Central memory CD8-positive, alpha-beta T cell (primary cell): ENCODE results near the gene TNNI2.

Experiments
- ATAC-seq: fragments of 150-1000 bp; cut with Tn5 transposase; replicated peaks from 2 replicates; pipeline ENCODE4 v1.10.0; 2022; ENCODE audit warnings: mild to moderate bottlenecking, moderate FRiP score, moderate number of reproducible peaks; ENCODE audit not compliant: poor library complexity, severe bottlenecking; ENCODE audit errors: extremely low read depth
- DNase-seq, 2 donors: peaks; one replicate each; pipeline ENCODE4 v3.0.0; 2021; ENCODE audit warnings: low spot score in 2 of 2
- H3K27ac Mint-ChIP-seq: one replicate; pipeline ENCODE4 v1.8.0; 2022; ENCODE audit warnings: low read depth, mild to moderate bottlenecking, moderate library complexity, mixed read lengths
- H3K27me3 Mint-ChIP-seq: one replicate; pipeline ENCODE4 v1.8.0; 2022; ENCODE audit warnings: mixed read lengths
- H3K36me3 Mint-ChIP-seq: one replicate; pipeline ENCODE4 v1.8.0; 2022; ENCODE audit warnings: mild to moderate bottlenecking, moderate library complexity, mixed read lengths; ENCODE audit not compliant: insufficient read depth
- H3K4me1 Mint-ChIP-seq: one replicate; pipeline ENCODE4 v1.8.0; 2022; ENCODE audit warnings: mixed read lengths
- H3K4me3 Mint-ChIP-seq: one replicate; pipeline ENCODE4 v1.8.0; 2022; ENCODE audit warnings: mild to moderate bottlenecking, moderate library complexity, mixed read lengths
- H3K9me3 Mint-ChIP-seq: one replicate; pipeline ENCODE4 v1.8.0; 2022; ENCODE audit warnings: mixed read lengths

TNNI2 gene

DNA sequence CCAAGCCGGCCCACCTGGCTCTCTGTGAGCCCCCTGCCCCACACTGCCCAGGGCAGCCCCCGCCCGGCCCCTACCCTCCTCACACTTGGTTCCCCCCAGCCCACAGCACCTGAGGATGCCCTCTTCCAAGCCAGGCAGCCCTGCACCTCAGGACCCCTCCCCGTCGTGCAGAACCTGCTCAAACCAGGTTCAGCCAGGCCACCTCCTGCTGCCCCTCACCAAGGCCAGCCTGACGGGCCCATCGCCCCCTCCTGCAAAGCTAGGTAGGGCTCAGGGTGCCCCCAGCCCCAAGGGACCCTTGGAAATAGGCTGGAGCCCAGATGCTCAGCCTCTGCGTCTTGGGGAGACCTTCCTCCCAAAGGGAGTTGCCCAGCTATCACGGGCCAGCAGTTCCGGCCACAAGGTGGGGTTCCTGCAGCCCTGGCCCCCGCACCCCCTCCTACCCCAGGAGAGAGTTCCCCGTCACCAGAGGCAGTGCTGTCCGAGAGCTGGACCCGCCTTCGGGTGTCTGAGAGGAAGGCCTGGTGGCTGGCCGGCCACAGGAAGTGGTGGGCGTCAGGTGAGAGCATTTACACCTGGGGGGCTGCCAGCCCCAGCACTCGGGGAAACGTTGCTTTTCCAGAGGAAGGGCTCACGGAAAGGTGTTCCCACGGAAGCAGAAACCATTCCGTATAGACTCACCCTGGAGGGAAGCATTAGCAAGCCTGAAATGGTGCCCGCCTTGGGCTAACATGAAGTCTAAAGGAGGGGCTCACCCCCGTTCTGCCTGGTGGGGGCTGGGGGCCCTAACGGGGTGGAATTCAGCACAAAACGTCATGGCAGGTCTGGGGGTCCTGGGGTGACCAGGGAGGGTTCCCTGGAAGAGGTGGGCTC is 7.2 kb upstream of the TNNI2 start:
- Mint-ChIP-seq H3K4me1 (peaks cover 5% of the 10 kb centered on the region), H3K27me3 (peaks cover 40% of the 10 kb centered on the region), H3K4me3 (no peak overlapping the region), H3K27ac (no peak overlapping the region), H3K36me3 (peaks cover 2% of the 10 kb centered on the region), H3K9me3 (no peaks in the 10 kb centered on the region)
- DNase-seq (no peak), ATAC-seq (no peak)

GRCh38 chr11:1832211-1832919 is 6.4 kb upstream of the TNNI2 start:
- peaks cover 5% of the 10 kb centered on the region for H3K4me1 Mint-ChIP-seq
- H3K9me3 Mint-ChIP-seq: no peaks in the 10 kb centered on the region
- peaks cover 37% of the 10 kb centered on the region for H3K27me3 Mint-ChIP-seq
- ATAC-seq: no peak
- no peak overlapping the region for H3K4me3 Mint-ChIP-seq
- DNase-seq: peak; percentile 40 to 76
- peaks cover 2% of the 10 kb centered on the region for H3K36me3 Mint-ChIP-seq
- H3K27ac Mint-ChIP-seq: no peak overlapping the region

DNA sequence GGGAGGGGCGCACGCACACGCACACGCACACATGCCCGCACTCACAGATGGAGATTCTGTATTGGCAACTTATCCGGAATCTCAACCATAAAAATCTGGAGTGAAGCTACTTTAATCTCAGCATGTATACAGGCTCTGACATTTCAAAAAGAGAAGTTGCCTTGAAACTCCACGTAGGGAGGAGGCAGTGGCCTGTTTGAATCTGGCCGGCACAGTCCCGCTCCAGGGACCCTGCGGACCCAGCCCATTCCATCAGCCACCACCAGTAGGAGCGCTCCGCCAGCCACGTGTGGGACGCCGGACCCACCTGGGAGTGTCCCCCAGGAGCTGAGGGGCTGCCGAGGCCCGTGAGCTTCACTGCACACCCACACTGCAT is 5.9 kb upstream of the TNNI2 start:
- DNase-seq (no peak), ATAC-seq (no peak)
- H3K27ac Mint-ChIP-seq: no peak overlapping the region
- peaks cover 32% of the 10 kb centered on the region for H3K27me3 Mint-ChIP-seq
- H3K4me1 Mint-ChIP-seq: peaks cover 5% of the 10 kb centered on the region
- H3K4me3 Mint-ChIP-seq: no peak overlapping the region
- H3K36me3 Mint-ChIP-seq: peaks cover 2% of the 10 kb centered on the region
- H3K9me3 Mint-ChIP-seq: no peaks in the 10 kb centered on the region

- Mint-ChIP-seq H3K9me3 (no peaks in the 10 kb centered on the region), H3K4me3 (no peak overlapping the region), H3K27me3 (peaks cover 21% of the 10 kb centered on the region), H3K36me3 (peaks cover 2% of the 10 kb centered on the region), H3K4me1 (peaks cover 5% of the 10 kb centered on the region), H3K27ac (no peak overlapping the region)
- no peak for ATAC-seq
- DNase-seq: no peak
Measured at GRCh38 chr11:1834062-1834610, 4.6 kb upstream of the TNNI2 start.

DNA sequence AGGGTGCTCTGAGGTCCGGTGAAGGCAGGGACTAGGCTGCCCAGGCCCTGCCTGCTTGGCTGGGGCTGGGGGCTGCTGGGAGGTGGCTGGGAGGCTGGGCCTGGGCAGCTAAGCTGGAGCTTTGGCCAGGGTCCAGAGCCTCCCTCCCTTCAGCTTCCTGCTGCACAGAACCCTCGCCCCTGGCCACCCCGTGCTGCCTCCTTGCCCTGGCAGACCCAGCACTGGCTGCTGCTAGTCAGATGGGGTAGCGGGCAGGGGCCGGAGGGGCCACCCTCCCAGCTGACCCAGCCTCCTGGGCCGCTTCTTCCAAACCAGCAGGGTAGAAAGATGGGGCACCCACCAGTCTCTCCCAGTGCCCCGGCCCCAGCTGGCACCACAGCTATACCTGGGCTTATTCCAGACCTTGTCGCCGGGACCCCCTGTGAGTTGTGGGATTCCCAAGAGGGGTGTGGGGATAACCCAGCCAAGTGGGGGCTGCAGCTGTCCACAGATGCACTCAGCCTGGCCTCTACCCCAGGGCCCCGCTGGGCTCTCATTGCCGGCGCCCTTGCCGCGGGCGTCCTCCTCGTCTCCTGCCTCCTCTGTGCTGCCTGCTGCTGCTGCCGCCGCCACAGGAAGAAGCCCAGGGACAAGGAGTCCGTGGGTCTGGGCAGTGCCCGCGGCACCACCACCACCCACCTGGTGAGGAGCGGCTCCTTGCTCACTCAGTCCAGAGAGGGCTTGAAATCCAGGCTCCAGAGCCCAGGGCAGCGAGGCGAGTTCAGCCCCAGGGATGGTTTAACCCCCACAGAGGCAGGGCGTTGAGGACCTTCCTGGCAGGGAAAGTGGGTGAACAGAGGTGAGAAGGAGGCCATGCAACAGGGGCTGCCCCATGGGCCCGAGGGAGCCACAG is 3.8 kb upstream of the TNNI2 start, which contains the start of gene SYT8:
Gene SYT8 (plus strand): TSS at position 212 of the 892 bp plus-strand sequence. CDS start 116 bp downstream, at position 328.
- Mint-ChIP-seq H3K9me3 (no peaks in the 10 kb centered on the region), H3K36me3 (peaks cover 2% of the 10 kb centered on the region), H3K4me1 (peaks cover 12% of the 10 kb centered on the region), H3K27me3 (peaks cover 18% of the 10 kb centered on the region), H3K4me3 (no peak within 1 kb of the TSS), H3K27ac (no peak within 1 kb of the TSS)
- ATAC-seq: no peak
- DNase-seq: no peak

GRCh38 chr11:1835671-1836010 is 3.1 kb upstream of the TNNI2 start:
- H3K36me3 Mint-ChIP-seq: peaks cover 2% of the 10 kb centered on the region
- peaks cover 14% of the 10 kb centered on the region for H3K4me1 Mint-ChIP-seq
- no peak overlapping the region for H3K4me3 Mint-ChIP-seq
- peaks cover 18% of the 10 kb centered on the region for H3K27me3 Mint-ChIP-seq
- H3K9me3 Mint-ChIP-seq: no peaks in the 10 kb centered on the region
- DNase-seq (no peak), ATAC-seq (no peak)
- H3K27ac Mint-ChIP-seq: no peak overlapping the region

DNA sequence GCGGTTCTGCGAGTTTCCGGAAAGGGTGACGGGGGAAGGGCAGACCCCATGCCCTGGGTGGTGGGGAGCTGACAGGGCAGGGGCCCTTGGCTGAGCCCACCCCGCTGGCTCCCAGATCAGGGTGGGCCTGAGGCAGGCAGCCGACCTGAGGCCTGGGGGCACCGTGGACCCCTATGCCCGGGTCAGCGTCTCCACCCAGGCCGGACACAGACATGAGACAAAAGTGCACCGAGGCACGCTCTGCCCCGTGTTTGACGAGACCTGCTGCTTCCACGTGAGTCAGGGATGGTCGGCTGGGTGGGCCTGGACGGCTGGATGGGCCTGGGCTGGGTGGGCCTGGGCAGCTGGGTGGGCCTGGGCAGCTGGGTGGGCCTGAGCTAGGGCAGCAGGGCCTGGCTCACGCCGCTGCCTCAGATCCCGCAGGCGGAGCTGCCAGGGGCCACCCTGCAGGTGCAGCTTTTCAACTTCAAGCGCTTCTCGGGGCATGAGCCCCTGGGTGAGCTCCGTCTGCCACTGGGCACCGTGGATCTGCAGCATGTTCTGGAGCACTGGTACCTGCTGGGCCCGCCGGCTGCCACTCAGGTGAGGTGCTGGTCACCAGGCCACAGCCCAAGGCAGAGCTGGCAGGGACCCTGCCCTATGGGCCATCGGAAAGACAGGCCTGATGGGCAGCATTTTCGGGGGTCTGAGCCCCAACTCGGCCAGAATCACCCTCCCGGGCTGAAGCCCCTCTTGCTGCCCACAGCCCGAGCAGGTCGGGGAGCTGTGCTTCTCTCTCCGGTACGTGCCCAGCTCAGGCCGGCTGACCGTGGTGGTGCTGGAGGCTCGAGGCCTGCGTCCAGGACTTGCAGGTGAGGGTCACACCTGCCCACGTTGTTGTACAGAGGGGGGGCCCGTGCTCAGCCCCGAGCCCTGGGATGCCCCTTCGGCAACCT is 2.5 kb upstream of the TNNI2 start:
- no peak for DNase-seq
- no peaks in the 10 kb centered on the region for H3K9me3 Mint-ChIP-seq

DNA sequence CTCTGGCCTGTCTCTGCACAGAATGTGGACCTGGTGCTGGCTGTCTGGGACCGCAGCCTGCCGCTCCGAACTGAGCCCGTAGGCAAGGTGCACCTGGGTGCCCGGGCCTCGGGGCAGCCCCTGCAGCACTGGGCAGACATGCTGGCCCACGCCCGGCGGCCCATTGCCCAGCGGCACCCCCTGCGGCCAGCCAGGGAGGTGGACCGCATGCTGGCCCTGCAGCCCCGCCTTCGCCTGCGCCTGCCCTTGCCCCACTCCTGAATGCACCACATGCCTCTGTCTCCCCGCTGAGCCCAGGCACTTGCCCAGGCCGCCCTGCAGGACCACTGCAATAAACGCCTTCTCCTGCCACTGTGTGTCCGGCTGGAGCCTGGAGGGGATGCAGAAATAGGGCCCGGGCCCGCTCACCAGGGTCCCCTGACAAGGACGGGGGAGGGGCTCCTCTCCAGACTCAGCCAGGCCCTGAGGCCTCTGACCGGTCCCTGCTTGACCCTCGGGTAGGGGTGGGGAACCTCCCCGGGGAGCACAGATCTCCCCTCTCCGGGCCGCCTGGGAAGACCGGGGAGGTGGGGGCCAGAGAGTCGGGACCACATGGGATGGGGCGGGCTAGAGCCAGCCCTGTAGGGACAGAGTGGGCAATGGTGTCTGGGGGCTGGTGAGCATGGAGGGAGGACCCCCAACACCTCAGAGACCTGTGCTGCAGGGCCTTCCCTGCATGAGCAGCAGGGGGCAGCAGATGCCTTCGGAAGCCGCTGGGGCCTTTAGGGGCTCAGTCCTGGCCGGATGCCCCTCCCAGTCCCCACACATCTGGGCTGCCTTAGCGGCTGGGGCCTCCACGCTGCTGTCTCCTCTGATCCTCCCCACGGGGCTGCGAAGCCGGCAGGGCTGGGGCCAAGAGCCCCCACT is 1.4 kb upstream of the TNNI2 start:
- DNase-seq (peak; percentile 78 to 79), ATAC-seq (peak; percentile 87)
- Mint-ChIP-seq H3K4me3 (no peak overlapping the region), H3K27ac (no peak overlapping the region), H3K9me3 (no peaks in the 10 kb centered on the region), H3K4me1 (peaks cover 9% of the 10 kb centered on the region), H3K27me3 (peaks cover 9% of the 10 kb centered on the region), H3K36me3 (peaks cover 2% of the 10 kb centered on the region)

More for the DNA sequence above, 2.5 kb upstream of the TNNI2 start:
- Mint-ChIP-seq H3K36me3 (peaks cover 2% of the 10 kb centered on the region), H3K27ac (no peak overlapping the region), H3K4me3 (no peak overlapping the region), H3K4me1 (peaks cover 14% of the 10 kb centered on the region), H3K27me3 (peaks cover 18% of the 10 kb centered on the region)
- no peak for ATAC-seq

- no peak for DNase-seq
- Mint-ChIP-seq H3K27me3 (peaks cover 8% of the 10 kb centered on the region), H3K27ac (no peak overlapping the region), H3K4me3 (no peak overlapping the region), H3K36me3 (peaks cover 2% of the 10 kb centered on the region), H3K9me3 (no peaks in the 10 kb centered on the region), H3K4me1 (peaks cover 12% of the 10 kb centered on the region)
- peak; percentile 9 for ATAC-seq
Measured at GRCh38 chr11:1838077-1838425, 730 bp upstream of the TNNI2 start.

DNA sequence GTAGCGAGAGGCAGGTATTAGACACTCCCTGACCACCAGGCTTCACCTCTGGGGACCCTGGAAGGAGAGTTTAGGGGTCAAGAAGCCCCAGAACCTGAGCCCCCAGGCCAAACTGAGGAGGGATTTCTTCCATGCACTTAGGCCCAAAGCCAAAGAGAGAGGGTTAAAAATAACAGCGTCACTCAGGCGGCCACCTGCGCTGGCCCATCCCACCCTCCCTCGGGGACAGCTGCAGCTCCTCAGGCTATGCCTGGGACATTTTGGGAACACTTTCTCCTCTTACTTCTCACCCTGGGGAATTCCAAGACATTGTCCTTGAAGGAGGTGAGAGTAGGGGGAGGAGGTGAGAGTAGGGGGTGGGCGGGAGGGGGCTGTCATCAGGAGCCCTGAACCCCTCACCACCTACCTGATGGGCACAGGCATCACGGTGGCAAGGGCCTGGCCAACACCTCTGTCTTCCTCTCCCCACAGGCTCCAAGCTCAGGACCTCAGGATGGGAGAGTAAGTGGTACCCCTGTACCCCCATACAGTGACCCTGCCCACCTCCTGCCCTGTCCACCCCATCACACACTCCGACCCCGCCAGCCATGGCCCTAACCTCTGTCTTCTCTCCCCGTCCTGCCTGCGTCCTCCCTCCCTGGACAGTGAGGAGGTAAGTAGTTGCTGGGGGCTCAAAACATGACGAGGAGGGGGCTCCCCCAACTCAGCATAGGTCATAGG is 583 bp downstream of the TNNI2 start:
- ATAC-seq (no peak), DNase-seq (no peak)
- H3K9me3 Mint-ChIP-seq: no peaks in the 10 kb centered on the region
- H3K27ac Mint-ChIP-seq: peak overlapping the region; percentile 44
- peaks cover 2% of the 10 kb centered on the region for H3K36me3 Mint-ChIP-seq
- H3K4me1 Mint-ChIP-seq: peaks cover 25% of the 10 kb centered on the region
- H3K4me3 Mint-ChIP-seq: no peak overlapping the region
- no peaks in the 10 kb centered on the region for H3K27me3 Mint-ChIP-seq
